ENCODE measurements around the gene P2RY6. TPM values are rescaled to one million over a fixed set of nuclear protein-coding genes. Genes with fewer than 3 reads are reported as not detected.

The P2RY6 gene
- total and polyA plus RNA-seq, 2 of the 8 experiments (the other 6 are each of a cell fraction or from before 2014, with no cell fraction given), result 0.15 TPM; not detected in 1

GRCh38 chr11:73225001-73225686 lies 47.0 kb upstream of the P2RY6 start (continued):
- TF ChIP-seq SIRT6 (IDR thresholded peaks at IDR 0.05; ENCODE audit: low read length), result no peak
- no peak for TF ChIP-seq SUZ12 (IDR thresholded peaks at IDR 0.05; ENCODE audit: low read length)
- TF ChIP-seq SIN3A (conservative IDR thresholded peaks at IDR 0.05 in 1 of 2, IDR thresholded peaks at IDR 0.05 in 1 of 2; ENCODE audit: low read depth in 1 of 2, low read length in 2 of 2), result no peak
- TF ChIP-seq SIX5 (IDR thresholded peaks at IDR 0.05; ENCODE audit: low read depth, low read length), result no peak

All from H1 (cell line).